LNCaP clone FGC (cell line): ENCODE data around the gene HELZ.

Experiments used
- DNase-seq: peaks from one replicate; pipeline ENCODE4 v3.0.0-alpha.2; 2011; ENCODE audit warnings: low read depth
- H3K4me3 ChIP-seq: 2 replicates; pipeline ENCODE4 v1.5.1; 2011; ENCODE audit warnings: mild to moderate bottlenecking, low read depth, low read length, control low read depth
- TF ChIP-seq, protein P1 (sequence below): IDR thresholded peaks from 2 replicates; pipeline ENCODE4 v1.5.1; 2012; ENCODE audit warnings: mild to moderate bottlenecking; ENCODE audit not compliant: control insufficient read depth, insufficient read depth; ENCODE audit errors: extremely low read depth

The HELZ gene

GRCh38 chr17:67090341-67090740 is 154.7 kb downstream of the HELZ start:
- TF ChIP-seq, protein P1, sequence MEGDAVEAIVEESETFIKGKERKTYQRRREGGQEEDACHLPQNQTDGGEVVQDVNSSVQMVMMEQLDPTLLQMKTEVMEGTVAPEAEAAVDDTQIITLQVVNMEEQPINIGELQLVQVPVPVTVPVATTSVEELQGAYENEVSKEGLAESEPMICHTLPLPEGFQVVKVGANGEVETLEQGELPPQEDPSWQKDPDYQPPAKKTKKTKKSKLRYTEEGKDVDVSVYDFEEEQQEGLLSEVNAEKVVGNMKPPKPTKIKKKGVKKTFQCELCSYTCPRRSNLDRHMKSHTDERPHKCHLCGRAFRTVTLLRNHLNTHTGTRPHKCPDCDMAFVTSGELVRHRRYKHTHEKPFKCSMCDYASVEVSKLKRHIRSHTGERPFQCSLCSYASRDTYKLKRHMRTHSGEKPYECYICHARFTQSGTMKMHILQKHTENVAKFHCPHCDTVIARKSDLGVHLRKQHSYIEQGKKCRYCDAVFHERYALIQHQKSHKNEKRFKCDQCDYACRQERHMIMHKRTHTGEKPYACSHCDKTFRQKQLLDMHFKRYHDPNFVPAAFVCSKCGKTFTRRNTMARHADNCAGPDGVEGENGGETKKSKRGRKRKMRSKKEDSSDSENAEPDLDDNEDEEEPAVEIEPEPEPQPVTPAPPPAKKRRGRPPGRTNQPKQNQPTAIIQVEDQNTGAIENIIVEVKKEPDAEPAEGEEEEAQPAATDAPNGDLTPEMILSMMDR: no peak
- no peak for DNase-seq
- no peak overlapping the region for H3K4me3 ChIP-seq

- no peak overlapping the region for H3K4me3 ChIP-seq
- DNase-seq: no peak
- TF ChIP-seq, protein P1: no peak
Observed at GRCh38 chr17:67088639-67089038, 156.4 kb downstream of the HELZ start.

- no peak for DNase-seq
- TF ChIP-seq, protein P1: no peak
- no peak overlapping the region for H3K4me3 ChIP-seq
Observed at GRCh38 chr17:67085406-67085805, 159.6 kb downstream of the HELZ start.

DNA sequence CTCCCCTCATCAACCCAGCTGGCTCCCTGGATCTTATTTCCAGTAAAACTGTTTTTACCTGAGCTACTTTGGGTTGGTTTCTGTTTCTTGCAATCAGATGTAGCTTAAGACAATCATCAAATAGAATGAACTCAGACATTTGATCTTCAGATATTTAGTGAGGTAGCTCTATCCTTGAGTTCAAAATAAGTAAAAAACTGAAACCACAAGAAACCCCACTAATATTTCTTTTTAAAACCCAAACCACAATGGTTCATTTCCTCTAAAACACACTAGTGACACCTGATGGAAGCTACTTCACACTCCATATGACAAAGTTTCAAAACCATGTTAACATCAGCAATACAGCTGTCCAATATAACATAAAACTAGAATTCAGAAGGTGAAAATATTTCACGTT is 162.9 kb downstream of the HELZ start:
- DNase-seq: no peak
- TF ChIP-seq, protein P1: peak; percentile 10; the same call in 1 of the 2 replicates
- no peak overlapping the region for H3K4me3 ChIP-seq

- H3K4me3 ChIP-seq: no peak overlapping the region
- TF ChIP-seq, protein P1: no peak
- no peak for DNase-seq
Observed at GRCh38 chr17:67080804-67081203, 164.2 kb downstream of the HELZ start.

- H3K4me3 ChIP-seq: no peak overlapping the region
- peak; percentile 61 for DNase-seq
- TF ChIP-seq, protein P1: no peak
Observed at GRCh38 chr17:67079491-67079890, 165.5 kb downstream of the HELZ start.

DNA sequence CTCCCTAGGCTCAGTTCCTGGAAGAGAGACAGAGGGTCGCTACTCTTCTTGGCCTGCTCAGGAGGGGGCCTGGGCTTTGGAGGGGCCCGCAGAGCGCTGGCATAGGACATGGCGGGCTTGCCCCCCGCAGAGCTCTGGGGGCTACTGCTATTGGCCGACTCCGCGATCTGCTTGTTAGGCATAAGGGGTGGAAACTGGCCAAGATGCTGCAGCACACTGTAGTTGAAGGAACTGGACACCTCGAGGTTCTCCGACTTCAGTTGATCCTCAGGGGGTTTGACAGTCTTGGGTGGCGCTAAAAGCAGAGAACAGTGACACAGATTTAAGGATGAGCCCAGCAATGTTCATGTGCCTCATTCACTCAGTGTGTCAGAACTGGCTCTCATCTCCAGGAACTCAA is 166.7 kb downstream of the HELZ start:
- TF ChIP-seq, protein P1: no peak
- H3K4me3 ChIP-seq: no peak overlapping the region
- DNase-seq: no peak
